ENCODE data around the gene CD8B2.

The CD8B2 gene

GRCh38 chr2:106562268-106563186, 75.4 kb downstream of the CD8B2 start:
- H3K27ac ChIP-seq (ENCODE audit: extremely low read depth, low read depth, low read length): no peak overlapping the region
- POLR2A ChIA-PET: no interaction called here
- CTCF ChIA-PET: interaction anchor here (0.6 to 7.2 kb wide), 11 partner anchors 8 to 721 kb away, joined by 3 to 91 read pairs (median 4); no protein-coding TSS in a partner anchor

More at GRCh38 chr2:106562268-106563186, 75.4 kb downstream of the CD8B2 start:
- TF ChIP-seq ZSCAN23 (tag by site-specific recombination; IDR thresholded peaks at IDR 0.05) (no peak), ZNF473 (tag by site-specific recombination; IDR thresholded peaks at IDR 0.05) (no peak), ZNF555 (tag by site-specific recombination; conservative IDR thresholded peaks at IDR 0.05) (no peak), GLIS2 (tag by site-specific recombination; IDR thresholded peaks at IDR 0.05) (no peak), KLF17 (tag by site-specific recombination; IDR thresholded peaks at IDR 0.05) (no peak), ZNF341 (tag by site-specific recombination; IDR thresholded peaks at IDR 0.05; ENCODE audit: low read depth) (no peak), ZNF513 (tag by site-specific recombination; IDR thresholded peaks at IDR 0.05) (no peak), ZNF404 (tag by site-specific recombination; IDR thresholded peaks at IDR 0.05) (no peak), ZNF366 (tag by site-specific recombination; conservative IDR thresholded peaks at IDR 0.05) (no peak), REST (tag by site-specific recombination; IDR thresholded peaks at IDR 0.05) (no peak), ZNF211 (tag by site-specific recombination; IDR thresholded peaks at IDR 0.05; ENCODE audit: low read depth) (no peak), ZNF114 (tag by site-specific recombination; IDR thresholded peaks at IDR 0.05) (no peak), ZNF660 (tag by site-specific recombination; IDR thresholded peaks at IDR 0.05) (no peak), ZNF23 (tag by site-specific recombination; IDR thresholded peaks at IDR 0.05; ENCODE audit: borderline replicate concordance) (no peak), RBAK (tag by site-specific recombination; IDR thresholded peaks at IDR 0.05) (no peak), ZFP3 (tag by site-specific recombination; IDR thresholded peaks at IDR 0.05; ENCODE audit: low read depth) (no peak), ZNF629 (tag by site-specific recombination; IDR thresholded peaks at IDR 0.05) (no peak), ELK4 (IDR thresholded peaks at IDR 0.05; ENCODE audit: borderline replicate concordance, low read depth, low read length) (no peak), OVOL3 (tag by site-specific recombination; IDR thresholded peaks at IDR 0.05) (no peak), ZXDB (tag by site-specific recombination; IDR thresholded peaks at IDR 0.05) (no peak)
- Histone ChIP-seq H3K4me3 (ENCODE audit: low read depth, low read length) (no peak overlapping the region), H3K36me3 (ENCODE audit: control insufficient read depth in 2 of 2, insufficient read depth in 1 of 2, low read length in 2 of 2) (no peaks in the 10 kb centered on the region), H3K4me1 (ENCODE audit: control insufficient read depth, insufficient read depth, low read length) (no peaks in the 10 kb centered on the region), H3K9me3 (ENCODE audit: control insufficient read depth, insufficient read depth, low read depth, low read length) (no peaks in the 10 kb centered on the region)
